ENCODE results near the gene CDCA3. TPM values are rescaled to one million over a fixed set of nuclear protein-coding genes. Genes with fewer than 3 reads are reported as not detected.

CDCA3 gene
- total and polyA plus RNA-seq, 2 of the 13 experiments (the other 11 are each of a cell fraction or from before 2014, with no cell fraction given) = 32.7 to 56.5 TPM

DNA sequence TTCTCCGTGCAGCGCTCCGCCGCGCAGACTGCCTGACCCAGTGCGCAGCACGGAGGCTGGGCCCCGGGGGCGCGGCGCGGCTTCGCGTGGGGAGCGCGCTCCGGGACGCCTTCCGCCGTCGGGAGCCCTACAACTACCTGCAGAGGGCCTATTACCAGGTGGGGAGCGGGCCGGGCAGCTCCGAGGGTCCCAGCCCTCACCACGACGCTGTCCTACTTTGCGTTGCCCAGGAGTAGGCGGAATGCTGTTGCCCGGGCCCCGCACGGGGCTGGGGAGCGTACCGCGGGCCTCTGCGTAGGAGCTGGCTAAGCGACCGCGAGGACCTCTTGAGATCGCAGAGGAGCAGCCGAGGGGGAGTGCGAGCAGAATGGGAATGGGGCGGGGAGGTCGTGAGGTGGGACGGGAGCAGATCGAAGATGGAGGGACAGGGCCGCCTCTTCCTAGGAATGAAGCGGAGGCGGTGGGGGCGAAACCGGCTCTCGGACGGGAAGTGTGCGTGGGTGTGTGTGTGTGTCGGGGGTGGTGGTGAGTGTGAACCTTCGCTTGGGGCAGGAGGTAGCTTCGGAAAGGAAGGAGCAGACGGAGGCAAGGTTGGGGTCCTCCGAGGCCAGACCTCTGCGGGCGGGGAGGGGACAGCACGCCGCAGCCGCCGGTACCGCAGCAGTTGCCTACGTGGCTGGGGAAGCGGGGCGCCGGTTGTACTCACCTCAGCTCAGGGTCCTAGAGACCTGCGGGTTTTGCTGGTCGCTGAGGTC is 22.1 kb downstream of the CDCA3 start (continued):
- TF ChIP-seq ASH2L (IDR thresholded peaks at IDR 0.05; ENCODE audit: insufficient read length, low read depth, low read length) (peak; percentile 67), MEF2D (CRISPR knock-in tag; IDR thresholded peaks at IDR 0.05) (0 out of 2 replicates have a peak, but pooled peaks have one; percentile 29), ZNF776 (CRISPR knock-in tag; IDR thresholded peaks at IDR 0.05) (peak; percentile 44), GATA4 (IDR thresholded peaks at IDR 0.05; ENCODE audit: borderline replicate concordance, low read depth) (no peak), MTF1 (CRISPR knock-in tag; IDR thresholded peaks at IDR 0.05) (no peak), ZNF441 (CRISPR knock-in tag; IDR thresholded peaks at IDR 0.05; ENCODE audit: borderline replicate concordance) (peak; percentile 40; the same call in 1 of the 2 replicates), ZNF430 (CRISPR knock-in tag; IDR thresholded peaks at IDR 0.05) (peak; percentile 37; the same call in 1 of the 2 replicates), EED (CRISPR knock-in tag; IDR thresholded peaks at IDR 0.05) (peak; percentile 85), ZZZ3 (CRISPR knock-in tag; IDR thresholded peaks at IDR 0.05; ENCODE audit: borderline replicate concordance) (no peak), KLF13 (CRISPR knock-in tag; IDR thresholded peaks at IDR 0.05) (0 out of 2 replicates have a peak, but pooled peaks have one; percentile 32), PAX8 (CRISPR knock-in tag; IDR thresholded peaks at IDR 0.05; ENCODE audit: borderline replicate concordance) (0 out of 2 replicates have a peak, but pooled peaks have one; percentile 37), RARG (CRISPR knock-in tag; IDR thresholded peaks at IDR 0.05; ENCODE audit: low read depth) (no peak), ZNF282 (IDR thresholded peaks at IDR 0.05; ENCODE audit: partially characterized antibody) (no peak), EP300 (IDR thresholded peaks at IDR 0.05; ENCODE audit: low read depth in 2 of 2, low read length in 2 of 2) (no peak), EP300 (CRISPR knock-in tag; IDR thresholded peaks at IDR 0.05; ENCODE audit: borderline replicate concordance) (no peak), RFX1 (IDR thresholded peaks at IDR 0.05) (no peak), KDM5B (CRISPR knock-in tag; IDR thresholded peaks at IDR 0.05; ENCODE audit: borderline replicate concordance) (peak; percentile 70), ZNF343 (CRISPR knock-in tag; IDR thresholded peaks at IDR 0.05) (peak; percentile 87), ZIK1 (CRISPR knock-in tag; IDR thresholded peaks at IDR 0.05; ENCODE audit: borderline replicate concordance, low read depth) (0 out of 2 replicates have a peak, but pooled peaks have one; percentile 11), ZNF710 (CRISPR knock-in tag; IDR thresholded peaks at IDR 0.05; ENCODE audit: borderline replicate concordance) (peak; percentile 70), DNMT3B (CRISPR knock-in tag; conservative IDR thresholded peaks at IDR 0.05) (no peak), REXO4 (CRISPR knock-in tag; IDR thresholded peaks at IDR 0.05; ENCODE audit: borderline replicate concordance) (peak; percentile 59; the same call in 1 of the 2 replicates), EEA1 (CRISPR knock-in tag; IDR thresholded peaks at IDR 0.05; ENCODE audit: borderline replicate concordance) (no peak)
- TF ChIP-seq, protein P1, sequence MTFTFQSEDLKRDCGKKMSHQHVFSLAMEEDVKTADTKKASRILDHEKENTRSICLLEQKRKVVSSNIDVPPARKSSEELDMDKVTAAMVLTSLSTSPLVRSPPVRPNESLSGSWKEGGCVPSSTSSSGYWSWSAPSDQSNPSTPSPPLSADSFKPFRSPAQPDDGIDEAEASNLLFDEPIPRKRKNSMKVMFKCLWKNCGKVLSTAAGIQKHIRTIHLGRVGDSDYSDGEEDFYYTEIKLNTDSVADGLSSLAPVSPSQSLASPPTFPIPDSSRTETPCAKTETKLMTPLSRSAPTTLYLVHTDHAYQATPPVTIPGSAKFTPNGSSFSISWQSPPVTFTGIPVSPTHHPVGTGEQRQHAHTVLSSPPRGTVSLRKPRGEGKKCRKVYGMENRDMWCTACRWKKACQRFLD (CRISPR knock-in tag; IDR thresholded peaks at IDR 0.05; ENCODE audit: borderline replicate concordance) = no peak
- TF ChIP-seq, protein P2, sequence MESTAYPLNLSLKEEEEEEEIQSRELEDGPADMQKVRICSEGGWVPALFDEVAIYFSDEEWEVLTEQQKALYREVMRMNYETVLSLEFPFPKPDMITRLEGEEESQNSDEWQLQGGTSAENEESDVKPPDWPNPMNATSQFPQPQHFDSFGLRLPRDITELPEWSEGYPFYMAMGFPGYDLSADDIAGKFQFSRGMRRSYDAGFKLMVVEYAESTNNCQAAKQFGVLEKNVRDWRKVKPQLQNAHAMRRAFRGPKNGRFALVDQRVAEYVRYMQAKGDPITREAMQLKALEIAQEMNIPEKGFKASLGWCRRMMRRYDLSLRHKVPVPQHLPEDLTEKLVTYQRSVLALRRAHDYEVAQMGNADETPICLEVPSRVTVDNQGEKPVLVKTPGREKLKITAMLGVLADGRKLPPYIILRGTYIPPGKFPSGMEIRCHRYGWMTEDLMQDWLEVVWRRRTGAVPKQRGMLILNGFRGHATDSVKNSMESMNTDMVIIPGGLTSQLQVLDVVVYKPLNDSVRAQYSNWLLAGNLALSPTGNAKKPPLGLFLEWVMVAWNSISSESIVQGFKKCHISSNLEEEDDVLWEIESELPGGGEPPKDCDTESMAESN (CRISPR knock-in tag; conservative IDR thresholded peaks at IDR 0.05) = peak; percentile 69; the same call in 1 of the 2 replicates

Data from HepG2 (cell line).